HG02642 (cell line): ENCODE data around the gene NR1I3.

Experiments used
- ATAC-seq: cut with Tn5 transposase; IDR thresholded peaks from one replicate; pipeline ENCODE4 v1.9.1; 2021; ENCODE audit warnings: mild to moderate bottlenecking; ENCODE audit not compliant: unreplicated experiment, poor library complexity

The NR1I3 gene

GRCh38 chr1:161220002-161220401 is 18.0 kb downstream of the NR1I3 start:
- ATAC-seq: no peak

DNA sequence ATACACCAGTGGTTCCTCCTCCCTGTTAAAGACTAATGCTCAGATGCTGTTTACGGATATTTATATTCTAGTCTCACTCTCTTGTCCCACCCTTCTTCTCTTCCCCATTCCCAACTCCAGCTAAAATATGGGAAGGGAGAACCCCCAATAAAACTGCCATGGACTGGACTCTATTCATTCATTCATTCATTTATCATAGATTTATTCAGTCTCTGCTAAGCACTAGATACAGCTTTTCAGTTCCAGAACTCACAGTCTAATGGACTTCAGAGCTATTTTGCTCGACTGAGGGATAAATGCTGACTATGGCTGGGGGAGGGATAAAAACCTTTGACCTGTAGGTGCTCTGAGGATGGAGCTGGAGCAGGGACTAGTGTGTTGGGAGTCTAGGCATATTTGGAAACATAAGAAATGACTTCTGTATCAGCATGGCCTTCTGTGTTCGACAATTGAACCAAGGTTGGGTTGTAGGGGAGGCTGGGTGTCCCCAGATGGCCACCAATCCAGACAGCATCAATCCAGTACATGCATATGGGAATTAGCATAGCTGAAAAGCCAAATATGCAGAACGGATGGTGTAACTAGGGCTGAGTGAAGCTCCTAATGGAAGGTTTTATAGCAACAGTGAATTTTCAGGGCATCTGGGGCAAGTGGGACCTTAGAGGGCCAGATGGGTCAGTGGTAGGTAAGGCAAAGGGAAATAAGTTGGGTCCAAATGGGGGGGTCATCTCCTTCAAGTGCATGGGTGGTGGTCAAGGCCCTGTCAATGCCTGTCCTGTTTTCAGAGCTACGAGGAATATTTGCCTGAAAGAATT is 18.7 kb downstream of the NR1I3 start:
- no peak for ATAC-seq

DNA sequence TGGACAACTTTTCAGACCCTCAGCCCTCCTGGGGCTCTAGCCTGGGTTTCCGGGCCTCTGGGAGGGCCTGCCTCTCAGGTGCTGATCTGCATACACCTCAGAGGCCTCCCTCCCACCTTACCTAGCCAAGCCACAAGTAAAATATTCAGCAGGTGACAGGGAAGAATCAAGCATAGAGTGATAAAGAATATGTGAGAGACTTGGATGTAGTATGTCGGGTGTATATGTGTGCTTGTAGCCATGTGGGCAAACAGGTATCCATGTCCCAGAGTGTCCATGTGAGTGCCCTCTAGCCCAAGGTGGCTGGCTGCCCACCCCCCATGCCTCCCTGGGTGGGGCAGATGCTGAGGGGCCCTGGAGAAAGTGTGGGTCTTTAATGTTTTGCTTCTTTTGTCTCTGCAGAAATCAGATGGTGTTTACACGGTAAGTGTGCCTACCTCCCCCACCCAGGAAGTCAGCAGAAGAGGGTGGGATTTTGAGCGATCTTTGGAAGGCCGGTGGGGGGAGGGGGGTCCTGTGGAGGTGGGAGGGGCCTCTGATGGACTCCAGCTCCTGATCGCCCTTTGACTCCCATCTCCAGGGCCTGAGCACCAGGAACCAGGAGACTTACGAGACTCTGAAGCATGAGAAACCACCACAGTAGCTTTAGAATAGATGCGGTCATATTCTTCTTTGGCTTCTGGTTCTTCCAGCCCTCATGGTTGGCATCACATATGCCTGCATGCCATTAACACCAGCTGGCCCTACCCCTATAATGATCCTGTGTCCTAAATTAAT is 19.5 kb downstream of the NR1I3 start:
- no peak for ATAC-seq

DNA sequence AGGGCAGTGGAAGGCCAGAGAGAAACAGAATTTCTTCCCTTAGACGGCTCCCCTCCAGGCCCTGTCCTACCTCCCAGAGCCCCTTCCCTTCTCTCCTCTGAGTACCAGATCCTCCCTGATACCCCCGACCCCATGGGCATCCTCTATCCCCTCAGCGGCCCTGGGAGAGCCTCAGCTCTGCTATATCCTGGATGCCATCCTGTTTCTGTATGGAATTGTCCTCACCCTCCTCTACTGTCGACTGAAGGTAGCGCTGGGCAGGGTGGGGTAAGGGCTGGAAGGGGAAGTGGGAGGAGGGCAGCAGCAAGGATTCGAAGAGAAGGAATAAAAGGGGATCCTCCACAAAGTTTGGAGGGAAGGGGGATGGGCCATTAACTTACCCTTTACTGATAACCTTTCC is 20.2 kb downstream of the NR1I3 start:
- ATAC-seq: no peak

- peak; percentile 82 for ATAC-seq
Observed at GRCh38 chr1:161216945-161217712, 20.9 kb downstream of the NR1I3 start.

- ATAC-seq: no peak
Observed at GRCh38 chr1:161215076-161215475, 22.9 kb downstream of the NR1I3 start, which contains the start of gene FCER1G. Gene FCER1G, plus strand, starts transcription at chr1:161215295. Its CDS starts 27 bp downstream, at chr1:161215322.

DNA sequence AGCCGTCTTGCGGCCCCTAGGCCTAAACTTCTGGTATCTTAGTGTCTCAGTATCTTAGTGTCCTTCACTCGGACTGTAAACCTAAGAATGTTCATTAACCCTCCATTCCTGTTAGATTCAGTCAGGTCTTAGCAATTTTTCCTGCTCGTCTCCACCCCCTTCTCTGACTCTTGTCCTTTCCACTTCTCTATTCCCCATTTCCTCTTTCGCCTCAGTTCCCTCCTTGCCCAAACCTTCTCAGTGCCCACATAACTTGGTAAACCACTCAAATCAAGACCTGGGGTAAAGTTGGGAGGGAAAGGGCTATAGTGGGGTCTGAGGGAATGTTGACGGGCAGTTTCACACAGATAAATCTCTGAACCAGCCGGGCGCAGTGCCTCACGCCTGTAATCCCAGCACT is 23.6 kb downstream of the NR1I3 start:
- ATAC-seq: no peak

GRCh38 chr1:161209790-161210409 is 28.1 kb downstream of the NR1I3 start:
- peak; percentile 73 for ATAC-seq

- ATAC-seq: no peak
Observed at GRCh38 chr1:161207173-161207572, 30.8 kb downstream of the NR1I3 start.

DNA sequence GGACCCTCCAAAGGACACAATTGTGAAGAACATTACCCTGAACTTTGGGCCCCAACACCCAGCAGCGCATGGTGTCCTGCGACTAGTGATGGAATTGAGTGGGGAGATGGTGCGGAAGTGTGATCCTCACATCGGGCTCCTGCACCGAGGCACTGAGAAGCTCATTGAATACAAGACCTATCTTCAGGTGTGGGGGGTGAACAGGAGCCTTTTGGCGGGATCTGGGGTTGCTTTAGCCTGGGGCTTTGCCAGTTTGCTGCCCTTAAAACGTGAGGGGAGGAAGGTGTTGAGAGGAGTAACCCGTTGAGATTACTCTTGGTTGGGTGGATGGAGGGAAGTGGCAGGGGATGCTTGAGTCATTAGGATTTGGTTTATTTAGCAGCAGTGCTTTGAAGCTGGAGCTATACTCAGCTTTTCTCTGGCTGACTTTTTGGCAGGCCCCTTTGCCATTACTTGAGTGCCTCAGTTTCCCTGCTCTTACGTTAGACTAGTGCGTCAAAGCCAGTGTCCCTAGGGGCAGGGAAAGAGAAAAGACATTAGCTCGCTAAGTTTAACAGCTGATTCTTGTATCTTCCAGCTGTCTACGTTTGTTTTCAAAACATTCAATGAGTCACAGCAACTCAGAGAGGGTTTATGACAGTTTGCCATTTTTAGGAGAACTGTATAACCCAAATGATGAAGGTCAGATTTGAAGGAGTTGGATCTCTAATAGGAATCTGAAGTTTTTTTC is 31.4 kb downstream of the NR1I3 start:
- no peak for ATAC-seq

DNA sequence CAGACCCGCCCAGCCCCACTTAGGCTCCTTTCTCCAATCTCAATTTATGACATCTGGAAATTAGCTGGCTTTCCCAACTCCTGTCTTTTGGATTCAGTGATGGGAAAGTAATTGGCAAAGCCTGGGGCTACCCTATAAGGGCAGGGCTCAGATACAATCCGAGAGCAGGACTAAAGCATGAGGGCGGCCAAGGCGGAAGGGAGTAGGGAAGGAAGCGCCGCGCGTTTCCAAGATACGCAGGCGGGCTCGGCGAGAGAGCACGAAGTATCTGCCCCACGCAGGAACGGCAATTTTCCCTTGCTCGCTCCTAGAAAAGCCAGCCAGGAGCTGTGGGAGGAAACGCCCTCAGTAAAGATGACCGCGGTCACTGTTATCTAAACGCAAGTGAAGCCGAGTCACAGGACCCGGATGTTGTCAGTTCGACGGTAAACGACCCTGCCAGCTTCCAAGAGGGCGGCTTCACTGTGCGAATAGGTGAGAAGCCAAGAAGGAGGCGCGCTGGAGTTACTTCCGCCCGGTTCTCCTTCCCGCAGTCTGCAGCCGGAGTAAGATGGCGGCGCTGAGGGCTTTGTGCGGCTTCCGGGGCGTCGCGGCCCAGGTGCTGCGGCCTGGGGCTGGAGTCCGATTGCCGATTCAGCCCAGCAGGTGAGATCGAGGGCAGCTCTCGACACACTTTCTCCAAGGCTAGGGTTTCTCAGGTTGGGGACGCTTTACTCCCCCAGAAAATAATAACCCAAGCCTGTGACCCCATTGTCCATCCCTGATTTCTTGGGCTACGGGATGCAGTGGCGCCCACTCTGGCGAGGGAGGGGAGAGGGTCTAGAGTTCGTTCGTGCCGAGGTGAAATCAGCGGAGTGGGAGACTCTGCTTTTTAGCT is 35.9 kb downstream of the NR1I3 start, which contains the start of gene NDUFS2:
TSS of gene NDUFS2 (plus strand) at position 532 of the 877 bp plus-strand sequence. CDS start at position 551, 19 bp downstream.
- ATAC-seq: peak; percentile 93

- no peak for ATAC-seq
Observed at GRCh38 chr1:161200992-161201835, 36.8 kb downstream of the NR1I3 start.

- no peak for ATAC-seq
Observed at GRCh38 chr1:161200421-161200991, 37.5 kb downstream of the NR1I3 start.

- no peak for ATAC-seq
Observed at GRCh38 chr1:161199506-161200139, 38.4 kb downstream of the NR1I3 start.

DNA sequence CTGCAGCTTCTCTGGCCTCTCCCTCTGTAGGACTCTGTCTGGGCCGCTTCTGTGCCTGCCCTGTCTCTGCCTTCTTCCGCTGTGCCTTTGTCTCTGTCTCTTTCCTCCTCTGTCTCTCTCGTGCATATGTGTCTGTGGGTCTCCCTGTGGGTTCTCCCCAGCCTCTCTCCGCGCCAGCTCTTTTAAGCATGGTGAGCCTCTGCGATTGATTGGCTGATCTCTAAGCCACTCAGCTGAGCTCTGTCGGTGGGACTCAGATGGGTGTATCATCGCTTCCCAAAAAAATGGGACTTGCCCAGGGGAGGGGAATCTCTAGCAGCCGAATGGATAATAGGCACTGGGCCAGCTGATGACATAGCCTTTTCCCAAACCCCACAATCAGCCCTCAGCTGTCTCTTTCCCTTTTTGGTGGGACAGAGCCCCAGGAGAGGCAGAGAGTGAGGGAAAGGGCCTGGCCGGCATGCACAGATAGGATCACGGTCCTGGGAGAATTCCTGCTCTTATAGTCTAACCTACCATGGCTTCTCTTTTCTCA is 39.0 kb downstream of the NR1I3 start, which contains the start of gene ADAMTS4:
TSS of gene ADAMTS4 (minus strand) at position 158 of the 535 bp plus-strand sequence. CDS start 427 bp downstream, outside the sequence.
- ATAC-seq: no peak

DNA sequence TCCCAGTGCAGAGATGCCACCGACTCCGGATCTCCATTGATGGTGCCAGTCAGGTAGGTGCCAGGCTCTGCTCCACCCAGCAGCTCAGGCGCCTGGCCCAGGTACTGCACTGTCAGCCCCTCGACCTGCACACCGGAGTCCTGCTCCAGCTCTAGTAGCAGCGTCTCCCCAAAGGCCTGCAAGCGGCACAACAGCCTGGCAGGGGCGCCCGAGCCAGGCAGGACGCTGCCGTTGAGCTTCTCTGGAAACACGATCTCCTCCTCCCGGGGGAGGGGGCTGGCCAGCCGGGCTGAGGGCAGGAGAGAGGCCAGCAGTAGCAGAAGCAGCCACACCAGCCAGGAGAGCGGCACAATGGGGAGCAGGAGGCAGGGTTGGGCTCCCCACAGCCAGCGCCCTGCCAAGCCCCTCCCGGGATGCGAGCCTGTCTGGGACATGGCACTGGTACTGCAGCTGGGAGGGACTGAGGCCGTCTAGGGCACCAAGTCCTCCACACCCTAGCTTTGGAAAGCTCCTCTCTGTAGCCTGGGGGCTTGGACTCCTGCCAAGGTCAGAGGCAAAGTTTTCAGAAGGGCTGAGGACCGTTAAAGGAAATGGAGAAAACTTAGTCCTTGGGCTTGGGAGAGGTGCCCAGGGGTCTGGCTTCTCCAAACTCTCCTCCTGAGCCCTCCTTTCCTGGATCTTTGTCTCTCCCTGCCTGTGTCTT is 39.7 kb downstream of the NR1I3 start:
- ATAC-seq: no peak
